ENCODE measurements around the gene LCAT.
"Not testable (repeated sequence)": the region's sequence is repeated elsewhere in the genome, so short reads cannot be mapped to it uniquely, and the experiment has no call there.

Gene LCAT

DNA sequence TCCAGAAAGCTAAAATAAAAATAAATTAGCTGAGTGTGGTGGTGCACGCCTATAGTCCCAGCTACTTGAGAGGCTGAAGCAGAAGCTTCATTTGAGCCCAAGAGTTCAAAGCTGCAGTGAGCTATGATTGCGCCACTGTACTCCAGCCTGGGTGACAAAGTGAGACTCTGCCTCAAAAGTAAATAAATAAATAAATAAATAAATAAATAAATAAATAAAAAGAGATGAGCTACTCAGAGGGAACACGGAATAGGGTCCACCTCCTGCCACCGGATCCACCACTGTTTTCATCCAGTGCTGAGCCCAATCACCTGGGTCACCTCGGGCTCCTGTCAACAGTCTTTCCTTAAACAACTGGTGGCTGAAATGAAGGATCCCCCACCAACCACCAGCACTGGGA is 43.0 kb upstream of the LCAT start:
- TF ChIP-seq EZH2 (IDR thresholded peaks at IDR 0.05) = no peak
- TF ChIP-seq POLR2AphosphoS5 (IDR thresholded peaks at IDR 0.05; ENCODE audit: borderline replicate concordance, low read depth, low read length) = no peak
- no peak for TF ChIP-seq FOXP2 (optimal IDR thresholded peaks at IDR 0.05; ENCODE audit: control extremely low read depth, extremely low read length, insufficient read depth)
- H3K9me3 ChIP-seq (ENCODE audit: low read depth, low read length) = no peaks in the 10 kb centered on the region
- no peak for DNase-seq (ENCODE audit: low read depth, low spot score)
- H3K27ac ChIP-seq = no peak overlapping the region
- H3K36me3 ChIP-seq (ENCODE audit: insufficient read depth, low read length) = no peaks in the 10 kb centered on the region
- no peak overlapping the region for H3K4me3 ChIP-seq
- H3K9ac ChIP-seq (ENCODE audit: insufficient read length) = no peak overlapping the region

DNA sequence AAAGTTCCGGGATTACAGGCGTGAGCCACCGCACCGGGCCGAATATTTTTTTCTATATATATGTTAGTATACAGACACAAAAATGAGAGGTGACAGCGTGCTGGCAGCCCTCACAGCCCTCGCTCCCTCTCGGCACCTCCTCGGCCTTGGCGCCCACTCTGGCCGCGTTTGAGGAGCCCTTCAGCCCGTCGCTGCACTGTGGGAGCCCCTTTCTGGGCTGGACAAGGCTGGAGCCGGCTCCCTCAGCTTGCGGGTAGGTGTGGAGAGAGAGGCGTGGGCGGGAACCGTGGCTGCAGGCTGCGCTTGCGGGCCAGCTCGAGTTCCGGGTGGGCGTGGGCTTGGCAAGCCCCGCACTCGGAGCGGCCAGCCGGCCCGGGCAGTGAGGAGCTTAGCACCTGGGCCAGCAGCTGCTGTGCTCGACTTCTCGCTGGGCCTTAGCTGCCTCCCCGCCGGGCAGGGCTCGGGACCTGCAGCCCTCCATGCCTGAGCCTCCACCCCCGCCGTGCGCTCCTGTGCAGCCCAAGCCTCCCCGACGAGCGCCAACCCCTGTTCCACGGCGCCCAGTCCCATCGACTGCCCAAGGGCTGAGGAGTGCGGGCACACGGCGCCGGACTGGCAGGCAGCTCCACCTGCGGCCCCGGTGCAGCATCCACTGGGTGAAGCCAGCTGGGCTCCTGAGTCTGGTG is 38.2 kb upstream of the LCAT start:
- H3K9ac ChIP-seq (ENCODE audit: insufficient read length) = no peak overlapping the region
- H3K27ac ChIP-seq = no peak overlapping the region
- H3K9me3 ChIP-seq (ENCODE audit: low read depth, low read length) = no peaks in the 10 kb centered on the region
- TF ChIP-seq FOXP2 (optimal IDR thresholded peaks at IDR 0.05; ENCODE audit: control extremely low read depth, extremely low read length, insufficient read depth) (no peak), POLR2AphosphoS5 (IDR thresholded peaks at IDR 0.05; ENCODE audit: borderline replicate concordance, low read depth, low read length) (no peak), EZH2 (IDR thresholded peaks at IDR 0.05) (no peak)
- no peak for DNase-seq (ENCODE audit: low read depth, low spot score)
- H3K36me3 ChIP-seq (ENCODE audit: insufficient read depth, low read length) = no peaks in the 10 kb centered on the region
- no peak overlapping the region for H3K4me3 ChIP-seq

DNA sequence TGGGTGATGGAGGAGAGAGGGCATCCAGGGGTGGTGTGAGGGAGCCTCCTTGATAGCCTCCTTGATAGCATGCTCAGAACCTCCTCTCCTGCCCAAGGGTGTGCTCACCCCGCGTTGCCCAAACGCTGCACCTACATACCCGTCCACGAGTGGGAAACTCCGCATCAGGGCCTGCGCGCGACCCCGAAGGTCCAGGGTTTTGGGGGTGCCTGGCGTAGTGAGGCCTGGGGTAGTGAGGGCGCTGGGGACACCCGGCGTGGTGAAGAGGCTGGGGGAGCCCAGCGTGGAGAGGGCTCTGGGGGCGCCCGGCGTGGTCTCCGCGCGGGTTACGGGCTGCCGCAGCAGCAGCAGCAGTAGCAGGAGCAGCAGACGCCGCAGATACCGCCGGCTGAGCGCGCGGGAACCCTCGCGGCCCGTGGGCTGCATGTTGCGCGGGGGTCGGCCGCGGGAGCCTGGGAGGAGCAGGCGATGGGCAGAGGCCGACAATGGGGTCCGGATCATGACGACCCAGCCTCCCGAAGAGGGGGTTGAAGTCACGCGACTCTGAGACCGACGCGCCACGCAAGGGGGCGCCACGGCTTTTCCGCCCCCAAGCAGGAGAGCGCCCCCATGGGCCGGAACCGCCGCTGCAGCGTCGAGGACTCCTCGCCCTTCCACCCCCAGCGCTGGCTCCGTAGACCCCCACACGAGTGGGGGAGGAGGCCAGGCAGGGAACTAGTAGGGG is 36.2 kb upstream of the LCAT start, which contains the start of gene DPEP3:
Gene DPEP3, minus strand, starts transcription at position 545 of the 724 bp plus-strand sequence. Its CDS starts 119 bp downstream, at position 426.
- no peak for TF ChIP-seq FOXP2 (optimal IDR thresholded peaks at IDR 0.05; ENCODE audit: control extremely low read depth, extremely low read length, insufficient read depth)
- TF ChIP-seq EZH2 (IDR thresholded peaks at IDR 0.05) = no peak
- TF ChIP-seq POLR2AphosphoS5 (IDR thresholded peaks at IDR 0.05; ENCODE audit: borderline replicate concordance, low read depth, low read length) = no peak
- Histone ChIP-seq H3K4me3 (no peak within 1 kb of the TSS), H3K36me3 (ENCODE audit: insufficient read depth, low read length) (no peaks in the 10 kb centered on the region), H3K27ac (no peak within 1 kb of the TSS), H3K9me3 (ENCODE audit: low read depth, low read length) (no peaks in the 10 kb centered on the region), H3K9ac (ENCODE audit: insufficient read length) (no peak within 1 kb of the TSS)
- DNase-seq (ENCODE audit: low read depth, low spot score) = no peak

DNA sequence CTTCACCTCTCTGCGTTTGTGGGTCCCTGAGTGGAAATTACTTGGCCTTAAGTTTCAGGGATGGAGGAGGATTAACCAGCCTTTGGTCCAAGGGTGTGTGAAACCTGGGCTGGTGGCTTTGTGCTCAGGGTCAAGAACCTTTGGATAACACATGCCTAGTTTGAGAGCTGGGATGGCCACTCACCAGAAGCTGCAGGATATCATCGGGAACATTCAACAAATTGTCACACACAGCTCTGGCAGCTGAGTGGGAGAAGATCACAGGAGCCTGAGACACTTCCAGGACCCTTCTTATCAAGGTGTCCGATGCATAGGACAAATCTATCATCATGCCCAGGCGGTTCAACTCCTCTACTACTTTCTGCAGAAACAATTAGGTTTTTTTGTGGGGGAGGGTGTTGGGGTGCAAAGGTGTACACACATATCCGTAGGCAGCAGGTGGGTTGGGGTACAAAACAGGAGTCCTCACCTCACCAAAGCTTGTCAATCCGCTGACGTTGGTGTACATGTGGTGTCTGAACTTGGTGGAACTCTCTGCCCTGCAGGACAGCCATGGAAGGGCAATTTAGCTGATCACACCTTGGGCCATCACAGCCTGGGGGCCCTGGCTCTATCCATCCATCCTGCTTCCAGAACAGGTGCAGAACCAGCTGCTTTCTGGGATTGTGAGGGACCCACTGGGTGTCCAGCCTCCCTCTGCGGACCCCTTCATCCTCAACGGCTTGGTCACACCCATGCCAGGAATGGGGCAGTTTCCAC is 33.7 kb upstream of the LCAT start:
- no peak for DNase-seq (ENCODE audit: low read depth, low spot score)
- H3K4me3 ChIP-seq = no peak overlapping the region
- H3K9ac ChIP-seq (ENCODE audit: insufficient read length) = no peak overlapping the region
- no peak overlapping the region for H3K27ac ChIP-seq
- H3K36me3 ChIP-seq (ENCODE audit: insufficient read depth, low read length) = no peaks in the 10 kb centered on the region
- TF ChIP-seq EZH2 (IDR thresholded peaks at IDR 0.05) (no peak), POLR2AphosphoS5 (IDR thresholded peaks at IDR 0.05; ENCODE audit: borderline replicate concordance, low read depth, low read length) (no peak), FOXP2 (optimal IDR thresholded peaks at IDR 0.05; ENCODE audit: control extremely low read depth, extremely low read length, insufficient read depth) (no peak)
- no peaks in the 10 kb centered on the region for H3K9me3 ChIP-seq (ENCODE audit: low read depth, low read length)

DNA sequence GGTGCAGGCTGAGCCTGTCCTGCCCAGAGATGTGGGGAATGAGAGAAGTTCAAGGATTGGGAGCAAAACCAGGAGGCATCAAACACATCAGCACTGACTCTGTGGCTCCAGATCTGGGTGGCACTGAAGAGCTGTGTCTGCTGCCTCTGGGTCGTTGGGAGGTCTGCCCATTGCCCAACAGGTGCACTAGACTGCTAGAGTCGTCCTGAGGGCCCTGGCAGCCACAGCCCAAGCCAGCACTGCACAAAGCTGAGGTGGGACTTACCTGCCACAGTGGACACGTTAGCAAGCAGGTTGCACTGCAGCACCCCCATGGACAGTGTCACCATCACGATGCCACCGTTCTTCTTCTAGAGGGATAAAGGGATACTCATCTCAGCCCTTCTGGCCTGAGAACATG is 33.1 kb upstream of the LCAT start:
- Histone ChIP-seq H3K9ac (ENCODE audit: insufficient read length) (no peak overlapping the region), H3K4me3 (no peak overlapping the region), H3K27ac (no peak overlapping the region), H3K9me3 (ENCODE audit: low read depth, low read length) (no peaks in the 10 kb centered on the region), H3K36me3 (ENCODE audit: insufficient read depth, low read length) (no peaks in the 10 kb centered on the region)
- no peak for DNase-seq (ENCODE audit: low read depth, low spot score)
- TF ChIP-seq POLR2AphosphoS5 (IDR thresholded peaks at IDR 0.05; ENCODE audit: borderline replicate concordance, low read depth, low read length) = no peak
- no peak for TF ChIP-seq EZH2 (IDR thresholded peaks at IDR 0.05)
- TF ChIP-seq FOXP2 (optimal IDR thresholded peaks at IDR 0.05; ENCODE audit: control extremely low read depth, extremely low read length, insufficient read depth) = no peak

DNA sequence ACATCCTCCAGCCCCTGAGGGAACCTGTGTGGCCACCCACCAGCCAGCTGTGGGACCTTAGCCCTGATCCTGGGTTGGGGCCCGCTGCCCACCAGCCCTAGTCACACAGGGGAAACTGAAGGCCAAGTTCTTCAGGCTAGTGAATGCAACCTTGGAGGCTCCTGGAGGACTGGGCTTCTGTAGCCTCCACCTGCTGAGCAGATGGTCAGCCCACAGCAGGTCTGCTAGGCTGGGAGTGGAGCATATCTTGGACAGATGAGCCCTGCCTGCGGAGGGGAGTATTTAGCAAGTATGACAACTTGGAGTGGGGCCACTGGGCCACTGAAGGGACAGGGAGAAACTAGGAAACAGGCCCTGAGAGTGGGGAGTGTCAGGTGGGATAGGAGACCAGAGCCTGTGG is 32.3 kb upstream of the LCAT start:
- Histone ChIP-seq H3K36me3 (ENCODE audit: insufficient read depth, low read length) (no peaks in the 10 kb centered on the region), H3K27ac (no peak overlapping the region), H3K9me3 (ENCODE audit: low read depth, low read length) (no peaks in the 10 kb centered on the region), H3K9ac (ENCODE audit: insufficient read length) (no peak overlapping the region), H3K4me3 (no peak overlapping the region)
- DNase-seq (ENCODE audit: low read depth, low spot score) = no peak
- TF ChIP-seq POLR2AphosphoS5 (IDR thresholded peaks at IDR 0.05; ENCODE audit: borderline replicate concordance, low read depth, low read length) (no peak), EZH2 (IDR thresholded peaks at IDR 0.05) (no peak), FOXP2 (optimal IDR thresholded peaks at IDR 0.05; ENCODE audit: control extremely low read depth, extremely low read length, insufficient read depth) (no peak)

DNA sequence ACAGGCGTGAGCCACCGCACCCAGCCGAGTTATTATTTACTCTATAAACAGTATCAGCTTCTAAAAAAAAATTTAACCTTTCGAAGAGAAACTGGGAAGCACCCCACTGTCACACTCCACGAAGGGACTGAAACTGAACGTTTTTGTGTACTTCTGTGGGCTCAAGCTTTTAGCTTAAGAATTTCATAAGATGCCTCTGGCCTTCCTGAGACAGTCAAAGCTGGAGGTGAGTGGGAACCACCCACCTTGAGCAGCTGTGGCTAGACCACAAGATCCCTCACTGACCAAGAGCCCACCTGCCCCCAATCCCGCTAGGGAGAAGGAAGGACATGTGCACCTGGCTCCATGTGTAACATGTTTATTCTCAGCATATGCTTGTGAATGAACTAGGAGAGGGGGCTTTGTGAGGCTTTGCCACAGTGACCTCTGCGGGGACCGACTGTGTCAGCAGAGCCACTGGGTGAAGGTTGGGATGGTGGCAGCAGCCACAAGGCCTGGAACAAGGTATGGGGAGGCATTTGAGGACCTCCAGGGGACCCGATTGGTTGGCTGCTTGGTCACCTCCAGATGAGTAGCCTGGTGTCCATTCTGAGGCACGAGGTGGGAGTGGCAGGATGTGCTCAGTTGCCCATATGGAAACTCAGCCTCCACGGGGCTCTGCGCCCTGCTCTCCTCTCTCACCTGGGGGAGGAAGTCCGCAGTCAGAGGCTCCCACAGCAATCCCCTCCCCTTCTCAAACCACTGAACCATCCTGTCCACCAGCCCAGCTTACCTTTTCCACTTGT is 31.6 kb upstream of the LCAT start:
- no peak for TF ChIP-seq EZH2 (IDR thresholded peaks at IDR 0.05)
- no peak for TF ChIP-seq FOXP2 (optimal IDR thresholded peaks at IDR 0.05; ENCODE audit: control extremely low read depth, extremely low read length, insufficient read depth)
- no peak for TF ChIP-seq POLR2AphosphoS5 (IDR thresholded peaks at IDR 0.05; ENCODE audit: borderline replicate concordance, low read depth, low read length)
- no peak overlapping the region for H3K27ac ChIP-seq
- DNase-seq (ENCODE audit: low read depth, low spot score) = no peak

DNA sequence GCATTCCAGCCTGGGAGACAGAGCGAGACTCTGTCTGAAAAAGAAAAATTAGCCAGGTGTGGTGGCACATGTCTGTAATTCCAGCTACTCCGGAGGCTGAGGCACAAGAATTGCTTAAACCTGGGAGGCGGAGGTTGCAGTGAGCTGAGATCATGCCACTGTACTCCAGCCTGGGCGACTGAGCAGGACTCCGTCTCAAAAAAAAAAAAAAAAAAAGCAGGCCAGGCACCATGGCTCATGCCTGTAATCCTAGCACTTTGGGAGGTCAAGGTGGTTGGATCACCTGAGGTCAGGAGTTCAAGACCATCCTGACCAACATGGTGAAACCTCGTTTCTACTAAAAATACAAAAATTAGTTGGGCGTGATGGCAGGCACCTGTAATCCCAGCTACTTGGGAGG is 28.4 kb upstream of the LCAT start:
- H3K27ac ChIP-seq; H3K36me3 ChIP-seq (ENCODE audit: insufficient read depth, low read length); H3K9me3 ChIP-seq (ENCODE audit: low read depth, low read length); H3K9ac ChIP-seq (ENCODE audit: insufficient read length); DNase-seq (ENCODE audit: low read depth, low spot score); H3K4me3 ChIP-seq: not testable (repeated sequence)

More for the DNA sequence above, 31.6 kb upstream of the LCAT start:
- H3K9ac ChIP-seq (ENCODE audit: insufficient read length) = no peak overlapping the region
- no peak overlapping the region for H3K4me3 ChIP-seq
- H3K36me3 ChIP-seq (ENCODE audit: insufficient read depth, low read length) = no peaks in the 10 kb centered on the region
- no peaks in the 10 kb centered on the region for H3K9me3 ChIP-seq (ENCODE audit: low read depth, low read length)
